Inflammatory macrophage (primary cell): ENCODE measurements around the gene UBE3D.
"Not testable (repeated sequence)": the region's sequence is repeated elsewhere in the genome, so short reads cannot be mapped to it uniquely, and the experiment has no call there.

Experiments used
- DNase-seq, 2 donors: peaks; one replicate each; pipeline ENCODE4 v3.0.0-alpha.2; 2020 to 2022

UBE3D gene

GRCh38 chr6:82867946-82868345, 197.7 kb downstream of the UBE3D start:
- no peak for DNase-seq

GRCh38 chr6:82866446-82866845, 199.2 kb downstream of the UBE3D start:
- DNase-seq = no peak

- DNase-seq = no peak
Measured at GRCh38 chr6:82865461-82865860, 200.2 kb downstream of the UBE3D start.

GRCh38 chr6:82863781-82864180, 201.9 kb downstream of the UBE3D start:
- DNase-seq = no peak

GRCh38 chr6:82862543-82862942, 203.1 kb downstream of the UBE3D start:
- DNase-seq = no peak

GRCh38 chr6:82861121-82861520, 204.5 kb downstream of the UBE3D start:
- no peak for DNase-seq

GRCh38 chr6:82856077-82856476, 209.6 kb downstream of the UBE3D start:
- DNase-seq = not testable (repeated sequence)

- not testable (repeated sequence) for DNase-seq
Measured at GRCh38 chr6:82852904-82853303, 212.7 kb downstream of the UBE3D start.

- DNase-seq = no peak
Measured at GRCh38 chr6:82843291-82843885, 222.3 kb downstream of the UBE3D start.

GRCh38 chr6:82842721-82843120, 222.9 kb downstream of the UBE3D start:
- DNase-seq = no peak
